Activated naive CD8-positive, alpha-beta T cell (primary cell): ENCODE data around the gene NRARP.

Experiments
- H3K27ac Mint-ChIP-seq: one replicate; pipeline ENCODE4 v1.8.0; 2021; ENCODE audit warnings: mixed read lengths
- H3K27me3 Mint-ChIP-seq: one replicate; pipeline ENCODE4 v1.8.0; 2021; ENCODE audit warnings: mixed read lengths
- H3K36me3 Mint-ChIP-seq: one replicate; pipeline ENCODE4 v1.8.0; 2021; ENCODE audit warnings: mixed read lengths
- H3K4me1 Mint-ChIP-seq: one replicate; pipeline ENCODE4 v1.8.0; 2021; ENCODE audit warnings: low read depth, mixed read lengths
- H3K4me3 Mint-ChIP-seq: one replicate; pipeline ENCODE4 v1.8.0; 2021; ENCODE audit warnings: mild to moderate bottlenecking, mixed read lengths
- H3K9me3 Mint-ChIP-seq: one replicate; pipeline ENCODE4 v1.8.0; 2021; ENCODE audit warnings: low read depth, mixed read lengths

The NRARP gene

GRCh38 chr9:137298401-137299202, 3.5 kb downstream of the NRARP start:
- peaks cover 14% of the 10 kb centered on the region for H3K27me3 Mint-ChIP-seq
- no peak overlapping the region for H3K27ac Mint-ChIP-seq
- no peaks in the 10 kb centered on the region for H3K9me3 Mint-ChIP-seq
- H3K4me1 Mint-ChIP-seq = peaks cover 17% of the 10 kb centered on the region
- H3K36me3 Mint-ChIP-seq = no peaks in the 10 kb centered on the region
- H3K4me3 Mint-ChIP-seq = no peak overlapping the region

DNA sequence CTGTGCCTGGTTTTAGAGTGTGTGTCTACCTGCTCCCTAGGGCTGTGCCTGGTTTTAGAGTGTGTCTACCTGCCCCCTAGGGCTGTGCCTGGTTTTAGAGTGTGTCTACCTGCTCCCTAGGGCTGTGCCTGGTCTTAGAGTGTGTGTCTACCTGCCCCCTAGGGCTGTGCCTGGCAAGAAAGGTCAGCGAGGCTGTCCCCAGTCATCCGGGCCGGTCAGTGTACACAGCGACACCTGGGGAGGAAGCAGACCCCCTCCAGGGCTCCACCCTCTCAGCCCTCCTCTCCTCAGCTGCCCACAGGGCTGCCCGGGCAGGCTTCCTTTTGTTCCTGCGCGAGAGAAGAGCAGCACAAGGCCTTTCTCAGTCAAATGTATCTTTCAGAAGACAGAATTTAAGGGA, 4.1 kb downstream of the NRARP start:
- Mint-ChIP-seq H3K27me3 (peaks cover 17% of the 10 kb centered on the region), H3K27ac (no peak overlapping the region), H3K4me3 (no peak overlapping the region), H3K9me3 (no peaks in the 10 kb centered on the region), H3K36me3 (no peaks in the 10 kb centered on the region), H3K4me1 (peaks cover 17% of the 10 kb centered on the region)

DNA sequence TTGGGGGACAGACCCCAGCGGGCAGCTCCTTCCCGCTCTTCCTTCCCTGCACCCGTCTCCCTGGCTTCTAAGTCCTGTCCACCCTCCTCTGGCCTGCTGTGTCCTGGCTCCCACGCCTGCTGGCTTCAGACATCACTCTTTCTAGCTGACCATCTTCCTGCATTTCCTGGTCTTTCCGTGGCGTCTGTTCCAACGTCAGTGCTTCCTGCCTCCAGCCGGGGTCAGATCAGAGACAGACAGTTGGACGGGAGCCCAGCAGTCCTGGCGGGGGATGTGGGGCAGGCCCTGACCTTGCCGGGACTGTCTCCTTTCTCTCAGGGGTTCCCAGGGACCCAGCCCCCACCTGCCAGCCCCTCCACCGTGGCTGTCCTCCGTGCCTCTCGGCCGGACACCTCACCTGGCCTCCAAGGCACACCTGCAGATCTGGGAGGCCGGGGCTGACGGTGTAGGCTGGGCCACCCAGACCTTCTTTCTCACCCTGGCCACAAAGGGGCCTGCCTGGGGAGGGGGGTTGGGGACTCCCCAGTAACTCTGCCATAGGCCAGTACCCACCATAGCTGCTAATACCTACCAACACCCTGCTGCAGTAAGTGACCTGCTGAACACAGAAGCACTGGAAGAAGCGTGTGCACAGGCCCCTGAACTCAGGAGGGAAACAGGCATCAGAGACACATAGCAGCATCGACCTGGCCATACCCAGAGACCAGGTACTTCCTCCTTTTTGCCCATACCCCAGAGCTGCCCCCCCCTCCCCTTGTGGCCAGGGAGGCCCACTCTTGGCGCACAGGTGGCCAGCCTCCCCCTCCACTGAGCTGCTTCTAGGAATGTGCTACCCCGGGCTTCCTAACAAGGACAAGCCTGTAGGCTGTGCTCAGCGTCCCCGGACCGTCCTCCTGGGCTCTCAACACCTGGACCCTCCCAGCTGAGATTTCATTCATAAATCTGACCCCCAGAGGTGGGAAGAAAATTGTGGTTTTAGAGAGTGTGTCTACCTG, 5.1 kb downstream of the NRARP start:
- no peaks in the 10 kb centered on the region for H3K9me3 Mint-ChIP-seq
- H3K4me3 Mint-ChIP-seq = peak overlapping the region; percentile 77
- H3K36me3 Mint-ChIP-seq = no peaks in the 10 kb centered on the region
- peaks cover 17% of the 10 kb centered on the region for H3K27me3 Mint-ChIP-seq
- peaks cover 17% of the 10 kb centered on the region for H3K4me1 Mint-ChIP-seq
- H3K27ac Mint-ChIP-seq = no peak overlapping the region

GRCh38 chr9:137295849-137296669, 6.0 kb downstream of the NRARP start:
- H3K27me3 Mint-ChIP-seq = peaks cover 17% of the 10 kb centered on the region
- H3K4me3 Mint-ChIP-seq = peak overlapping the region; percentile 77
- H3K36me3 Mint-ChIP-seq = no peaks in the 10 kb centered on the region
- no peak overlapping the region for H3K27ac Mint-ChIP-seq
- no peaks in the 10 kb centered on the region for H3K9me3 Mint-ChIP-seq
- H3K4me1 Mint-ChIP-seq = peaks cover 17% of the 10 kb centered on the region

DNA sequence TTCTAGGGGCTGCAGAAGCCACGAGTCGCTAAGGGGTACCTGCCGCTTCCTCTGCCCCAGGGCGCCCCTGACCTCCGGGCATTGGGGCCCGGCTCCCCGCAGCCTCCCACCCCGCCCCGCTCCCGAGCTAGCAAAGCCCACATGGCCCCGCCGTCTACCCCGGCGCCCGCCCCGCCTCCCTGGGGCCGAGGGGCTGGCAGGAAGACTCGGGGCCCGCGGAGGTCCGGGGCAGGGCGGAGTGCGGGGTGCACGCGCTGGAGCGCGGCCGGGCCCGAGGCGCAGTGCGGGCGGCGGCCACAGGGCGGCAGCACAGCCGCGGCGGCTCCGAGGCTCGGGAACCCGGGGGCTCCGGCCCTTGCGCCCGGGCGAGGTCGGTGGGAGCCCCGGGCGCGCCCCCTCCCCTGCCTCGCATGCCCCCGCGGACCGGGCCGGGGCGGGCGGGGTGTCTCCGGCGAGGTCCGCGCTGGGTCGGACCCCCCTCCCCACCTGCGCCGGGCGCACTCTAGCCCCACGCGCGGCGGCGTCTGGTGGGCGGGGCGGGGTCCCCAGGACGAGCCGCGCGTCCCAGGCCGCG, 6.7 kb downstream of the NRARP start:
- peaks cover 15% of the 10 kb centered on the region for H3K27me3 Mint-ChIP-seq
- no peaks in the 10 kb centered on the region for H3K9me3 Mint-ChIP-seq
- H3K4me3 Mint-ChIP-seq = peak overlapping the region; percentile 69
- peaks cover 14% of the 10 kb centered on the region for H3K4me1 Mint-ChIP-seq
- no peaks in the 10 kb centered on the region for H3K36me3 Mint-ChIP-seq
- H3K27ac Mint-ChIP-seq = no peak overlapping the region

- H3K27ac Mint-ChIP-seq = no peak overlapping the region
- no peaks in the 10 kb centered on the region for H3K36me3 Mint-ChIP-seq
- peaks cover 11% of the 10 kb centered on the region for H3K4me1 Mint-ChIP-seq
- H3K4me3 Mint-ChIP-seq = peak overlapping the region; percentile 69
- H3K27me3 Mint-ChIP-seq = peaks cover 14% of the 10 kb centered on the region
- H3K9me3 Mint-ChIP-seq = no peaks in the 10 kb centered on the region
These were observed 7.3 kb downstream of the NRARP start for GRCh38 chr9:137294681-137295237.

GRCh38 chr9:137294091-137294680, 7.9 kb downstream of the NRARP start:
- peaks cover 14% of the 10 kb centered on the region for H3K27me3 Mint-ChIP-seq
- H3K27ac Mint-ChIP-seq = no peak overlapping the region
- H3K9me3 Mint-ChIP-seq = no peaks in the 10 kb centered on the region
- no peaks in the 10 kb centered on the region for H3K36me3 Mint-ChIP-seq
- peaks cover 11% of the 10 kb centered on the region for H3K4me1 Mint-ChIP-seq
- H3K4me3 Mint-ChIP-seq = peak overlapping the region; percentile 69

DNA sequence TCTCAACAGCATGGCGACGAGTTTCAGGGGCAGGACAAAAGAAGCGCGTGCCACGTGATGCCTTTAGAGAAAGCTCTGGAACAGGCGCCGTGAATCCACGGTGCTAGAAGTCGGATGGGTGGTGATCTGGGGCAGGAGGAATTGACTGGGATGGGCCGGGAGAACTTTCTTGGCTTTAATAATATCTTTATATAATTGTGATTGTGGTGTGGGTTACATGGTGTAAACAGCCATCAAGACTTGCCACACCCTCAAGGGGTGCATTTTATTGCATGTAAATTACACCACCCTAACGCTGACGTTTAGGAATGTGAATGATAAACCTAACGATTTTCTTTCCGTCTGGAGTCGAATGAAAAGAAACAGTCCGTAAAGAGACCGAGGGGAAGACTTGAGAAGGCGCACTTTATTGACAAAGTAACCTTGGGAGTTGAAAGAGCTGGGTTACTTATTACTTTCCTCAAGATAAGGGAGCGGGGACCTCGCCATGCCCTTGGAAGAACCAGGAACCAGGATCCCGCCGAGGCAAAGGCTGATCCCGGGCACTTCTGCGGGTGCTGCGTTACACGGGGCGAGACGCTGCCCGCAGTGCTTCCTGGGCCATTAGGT, 8.5 kb downstream of the NRARP start:
- Mint-ChIP-seq H3K9me3 (no peaks in the 10 kb centered on the region), H3K27ac (no peak overlapping the region), H3K4me3 (no peak overlapping the region), H3K36me3 (no peaks in the 10 kb centered on the region), H3K27me3 (peaks cover 14% of the 10 kb centered on the region), H3K4me1 (peaks cover 11% of the 10 kb centered on the region)

DNA sequence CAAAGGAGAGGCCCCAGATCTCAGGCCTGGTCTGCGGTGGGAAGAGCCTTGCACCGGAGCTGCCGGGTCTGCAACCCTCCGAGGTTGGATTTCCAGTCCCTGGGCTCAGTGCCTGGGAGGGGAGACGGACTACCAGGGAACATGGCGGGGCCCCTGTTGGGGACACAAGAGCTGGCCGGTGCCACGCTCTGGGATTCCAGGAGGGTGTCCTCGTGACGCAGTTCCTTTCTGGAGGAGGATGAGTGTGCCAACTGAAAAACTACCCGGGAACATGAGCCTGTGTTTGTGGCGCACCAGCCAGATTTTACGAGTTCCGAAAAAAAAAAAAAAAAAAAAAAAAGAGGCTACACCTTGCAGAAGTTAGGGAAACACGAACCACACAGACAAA, 9.0 kb downstream of the NRARP start:
- Mint-ChIP-seq H3K27me3 (peaks cover 14% of the 10 kb centered on the region), H3K9me3 (no peaks in the 10 kb centered on the region), H3K27ac (no peak overlapping the region), H3K4me3 (no peak overlapping the region), H3K36me3 (no peaks in the 10 kb centered on the region), H3K4me1 (peaks cover 11% of the 10 kb centered on the region)

- no peaks in the 10 kb centered on the region for H3K36me3 Mint-ChIP-seq
- no peak overlapping the region for H3K4me3 Mint-ChIP-seq
- peaks cover 3% of the 10 kb centered on the region for H3K27me3 Mint-ChIP-seq
- H3K27ac Mint-ChIP-seq = no peak overlapping the region
- H3K4me1 Mint-ChIP-seq = no peaks in the 10 kb centered on the region
- H3K9me3 Mint-ChIP-seq = no peaks in the 10 kb centered on the region
These were observed 15.1 kb downstream of the NRARP start for GRCh38 chr9:137286975-137287383.

- no peak overlapping the region for H3K27ac Mint-ChIP-seq
- no peaks in the 10 kb centered on the region for H3K27me3 Mint-ChIP-seq
- H3K9me3 Mint-ChIP-seq = no peaks in the 10 kb centered on the region
- H3K36me3 Mint-ChIP-seq = no peaks in the 10 kb centered on the region
- H3K4me1 Mint-ChIP-seq = no peaks in the 10 kb centered on the region
- H3K4me3 Mint-ChIP-seq = no peak overlapping the region
These were observed 20.5 kb downstream of the NRARP start for GRCh38 chr9:137281345-137282116.

- H3K27ac Mint-ChIP-seq = no peak overlapping the region
- peaks cover 1% of the 10 kb centered on the region for H3K4me1 Mint-ChIP-seq
- no peaks in the 10 kb centered on the region for H3K27me3 Mint-ChIP-seq
- no peaks in the 10 kb centered on the region for H3K9me3 Mint-ChIP-seq
- no peak overlapping the region for H3K4me3 Mint-ChIP-seq
- no peaks in the 10 kb centered on the region for H3K36me3 Mint-ChIP-seq
These were observed 21.4 kb downstream of the NRARP start for GRCh38 chr9:137280474-137281344.
